ENCODE results near the gene CYB5D1. TPM values are rescaled to one million over a fixed set of nuclear protein-coding genes. Genes with fewer than 3 reads are reported as not detected.

Gene CYB5D1
- polyA plus RNA-seq, 1 donor (not counting 4 experiments of a cell fraction or from before 2014, with no cell fraction given) = 14.8 TPM

DNA sequence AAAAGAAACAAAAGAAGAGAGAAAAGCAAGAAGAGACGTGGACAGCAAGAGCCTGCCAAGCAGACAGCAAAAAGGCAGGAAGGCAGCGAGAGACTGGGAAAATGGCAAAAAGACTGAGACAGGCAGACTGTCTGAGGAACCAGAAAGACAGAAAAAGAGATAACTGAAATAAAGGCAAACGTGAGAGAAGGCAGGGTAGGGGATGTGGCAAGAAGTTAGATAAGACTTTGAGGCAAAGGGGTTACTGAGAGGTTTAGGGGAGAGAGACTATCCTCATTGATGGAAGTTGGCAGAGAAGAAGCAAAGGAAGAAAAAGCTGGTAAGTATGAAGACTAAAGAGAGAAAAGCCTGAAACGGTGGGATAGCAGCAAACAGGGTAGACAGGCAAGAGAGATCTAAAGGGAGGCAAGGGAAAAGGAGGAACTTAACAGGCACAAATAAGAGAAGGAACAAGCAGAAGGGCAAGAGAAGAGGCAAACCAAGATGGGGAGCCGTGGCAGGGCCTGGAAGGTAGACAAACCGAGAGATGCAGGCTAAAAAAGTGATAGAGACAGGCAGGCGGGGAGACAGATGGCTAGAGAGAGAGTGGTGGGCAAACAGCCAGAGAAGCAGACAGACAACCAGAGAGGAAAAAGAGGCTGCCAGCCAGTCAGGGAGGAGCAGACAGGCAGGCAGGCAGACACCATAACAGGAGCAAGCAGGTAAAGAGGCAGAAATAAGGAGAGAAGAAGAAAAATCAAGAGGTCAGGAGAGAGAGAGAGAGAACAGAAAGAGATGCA, 23.7 kb downstream of the CYB5D1 start:
- Histone ChIP-seq H3K4me1 (ENCODE audit: control insufficient read depth, extremely low read depth, insufficient read depth, low read length) (peaks cover 20% of the 10 kb centered on the region), H3K79me2 (ENCODE audit: control insufficient read depth, insufficient read depth, low read length) (peaks cover 9% of the 10 kb centered on the region), H3K9me1 (ENCODE audit: control insufficient read depth, extremely low read depth, insufficient read depth, low read length) (no peaks in the 10 kb centered on the region), H3K27me3 (ENCODE audit: control insufficient read depth, extremely low read depth, insufficient read depth, low read length) (no peaks in the 10 kb centered on the region), H3K9ac (ENCODE audit: control insufficient read depth, extremely low read depth, insufficient read depth, low read length) (no peak overlapping the region), H2AFZ (ENCODE audit: control insufficient read depth, low read length) (no peak overlapping the region), H3K4me3 (ENCODE audit: control insufficient read depth in 2 of 3, extremely low read depth in 1 of 3, insufficient read depth in 2 of 3, low read depth in 1 of 3, low read length in 3 of 3) (no peak overlapping the region), H4K20me1 (ENCODE audit: control insufficient read depth, extremely low read depth, insufficient read depth, low read length) (no peaks in the 10 kb centered on the region), H3K9me3 (ENCODE audit: control insufficient read depth, low read depth, low read length) (no peaks in the 10 kb centered on the region), H3K27ac (ENCODE audit: control insufficient read depth, insufficient read depth, low read length) (no peak overlapping the region), H3K4me2 (ENCODE audit: control insufficient read depth, extremely low read depth, insufficient read depth, low read depth, low read length) (no peak overlapping the region), H3K36me3 (ENCODE audit: control insufficient read depth in 2 of 2, extremely low read depth in 1 of 2, insufficient read depth in 2 of 2, low read length in 2 of 2) (peaks cover 6 to 12% of the 10 kb centered on the region in 2 experiments)
- no peak for DNase-seq (ENCODE audit: low read depth, low spot score)
- TF ChIP-seq, protein P1, sequence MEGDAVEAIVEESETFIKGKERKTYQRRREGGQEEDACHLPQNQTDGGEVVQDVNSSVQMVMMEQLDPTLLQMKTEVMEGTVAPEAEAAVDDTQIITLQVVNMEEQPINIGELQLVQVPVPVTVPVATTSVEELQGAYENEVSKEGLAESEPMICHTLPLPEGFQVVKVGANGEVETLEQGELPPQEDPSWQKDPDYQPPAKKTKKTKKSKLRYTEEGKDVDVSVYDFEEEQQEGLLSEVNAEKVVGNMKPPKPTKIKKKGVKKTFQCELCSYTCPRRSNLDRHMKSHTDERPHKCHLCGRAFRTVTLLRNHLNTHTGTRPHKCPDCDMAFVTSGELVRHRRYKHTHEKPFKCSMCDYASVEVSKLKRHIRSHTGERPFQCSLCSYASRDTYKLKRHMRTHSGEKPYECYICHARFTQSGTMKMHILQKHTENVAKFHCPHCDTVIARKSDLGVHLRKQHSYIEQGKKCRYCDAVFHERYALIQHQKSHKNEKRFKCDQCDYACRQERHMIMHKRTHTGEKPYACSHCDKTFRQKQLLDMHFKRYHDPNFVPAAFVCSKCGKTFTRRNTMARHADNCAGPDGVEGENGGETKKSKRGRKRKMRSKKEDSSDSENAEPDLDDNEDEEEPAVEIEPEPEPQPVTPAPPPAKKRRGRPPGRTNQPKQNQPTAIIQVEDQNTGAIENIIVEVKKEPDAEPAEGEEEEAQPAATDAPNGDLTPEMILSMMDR (optimal IDR thresholded peaks at IDR 0.05 in 1 of 3, IDR thresholded peaks at IDR 0.05 in 1 of 3, conservative IDR thresholded peaks at IDR 0.05 in 1 of 3; ENCODE audit: extremely low read depth in 1 of 3, insufficient read depth in 2 of 3, low read length in 3 of 3) = no peak
- TF ChIP-seq EZH2 (IDR thresholded peaks at IDR 0.05; ENCODE audit: low read length) = no peak
- no peak for FAIRE-seq
- dilution Hi-C loops (cut with MboI; ENCODE audit: extremely low pct_ligation_motif_present, low sequenced_read_pairs) = no loop called here

DNA sequence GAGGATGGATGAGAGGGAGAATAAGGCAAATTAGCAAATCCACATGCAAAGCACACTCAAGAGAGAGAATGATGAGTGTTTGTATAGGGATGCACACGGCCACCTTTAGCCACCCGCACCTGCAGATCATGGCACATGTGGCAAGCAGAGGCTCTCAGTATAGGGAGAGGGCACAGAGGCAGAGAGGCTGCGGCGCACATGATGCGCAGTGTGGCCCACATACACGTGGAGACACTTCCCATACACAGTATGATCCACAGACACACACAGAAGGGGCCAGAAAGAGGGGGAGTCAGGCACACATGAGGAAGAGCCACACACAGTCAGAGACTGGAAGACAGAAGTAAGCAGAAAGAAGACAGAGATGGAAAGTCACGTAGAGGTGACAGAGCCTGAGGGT, 24.3 kb downstream of the CYB5D1 start:
- H3K27ac ChIP-seq (ENCODE audit: control insufficient read depth, insufficient read depth, low read length) = no peak overlapping the region
- FAIRE-seq (no peak), DNase-seq (ENCODE audit: low read depth, low spot score) (no peak)
- no peaks in the 10 kb centered on the region for H3K9me3 ChIP-seq (ENCODE audit: control insufficient read depth, low read depth, low read length)
- no peak overlapping the region for H3K4me3 ChIP-seq (ENCODE audit: control insufficient read depth in 2 of 3, extremely low read depth in 1 of 3, insufficient read depth in 2 of 3, low read depth in 1 of 3, low read length in 3 of 3)
- peaks cover 25% of the 10 kb centered on the region for H3K4me1 ChIP-seq (ENCODE audit: control insufficient read depth, extremely low read depth, insufficient read depth, low read length)
- H3K4me2 ChIP-seq (ENCODE audit: control insufficient read depth, extremely low read depth, insufficient read depth, low read depth, low read length) = peak overlapping the region; percentile 17
- H4K20me1 ChIP-seq (ENCODE audit: control insufficient read depth, extremely low read depth, insufficient read depth, low read length) = no peaks in the 10 kb centered on the region
- H3K9me1 ChIP-seq (ENCODE audit: control insufficient read depth, extremely low read depth, insufficient read depth, low read length) = no peaks in the 10 kb centered on the region
- peak overlapping the region; percentile 19 for H3K9ac ChIP-seq (ENCODE audit: control insufficient read depth, extremely low read depth, insufficient read depth, low read length)
- peaks cover 9% of the 10 kb centered on the region for H3K79me2 ChIP-seq (ENCODE audit: control insufficient read depth, insufficient read depth, low read length)
- H3K36me3 ChIP-seq (ENCODE audit: control insufficient read depth in 2 of 2, extremely low read depth in 1 of 2, insufficient read depth in 2 of 2, low read length in 2 of 2) = peaks cover 6 to 12% of the 10 kb centered on the region in 2 experiments
- H2AFZ ChIP-seq (ENCODE audit: control insufficient read depth, low read length) = no peak overlapping the region
- no peaks in the 10 kb centered on the region for H3K27me3 ChIP-seq (ENCODE audit: control insufficient read depth, extremely low read depth, insufficient read depth, low read length)
- dilution Hi-C loops (cut with MboI; ENCODE audit: extremely low pct_ligation_motif_present, low sequenced_read_pairs) = no loop called here
- no peak for TF ChIP-seq EZH2 (IDR thresholded peaks at IDR 0.05; ENCODE audit: low read length)
- TF ChIP-seq, protein P1 (optimal IDR thresholded peaks at IDR 0.05 in 1 of 3, IDR thresholded peaks at IDR 0.05 in 1 of 3, conservative IDR thresholded peaks at IDR 0.05 in 1 of 3; ENCODE audit: extremely low read depth in 1 of 3, insufficient read depth in 2 of 3, low read length in 3 of 3) = no peak
